ENCODE measurements around the gene GLI3.

- TF ChIP-seq CTCF (IDR thresholded peaks at IDR 0.05) (no peak), POLR2A (IDR thresholded peaks at IDR 0.05) (no peak)
Observed at GRCh38 chr7:42090056-42090455, 147.0 kb downstream of the GLI3 start.
